Upper lobe of right lung (tissue), 1 donor: ENCODE measurements around the gene KDM4C. TPM values are rescaled to one million over a fixed set of nuclear protein-coding genes. Genes with fewer than 3 reads are reported as not detected.

Source experiments
- ATAC-seq: fragments of 200-7000 bp; cut with Tn5 transposase; one replicate; pipeline ENCODE4 v1.9.1; 2020; ENCODE audit warnings: mild to moderate bottlenecking, moderate library complexity
- DNase-seq: peaks from one replicate; pipeline ENCODE4 v3.0.0-alpha.2; 2020
- H3K27ac ChIP-seq: fragments of 200-600 bp; one replicate; pipeline ENCODE4 v1.8.0; 2022
- H3K27me3 ChIP-seq: fragments of 200-600 bp; one replicate; pipeline ENCODE4 v1.8.0; 2022; ENCODE audit warnings: mild to moderate bottlenecking
- H3K36me3 ChIP-seq: fragments of 200-600 bp; one replicate; pipeline ENCODE4 v1.8.0; 2022
- H3K4me1 ChIP-seq: fragments of 200-600 bp; one replicate; pipeline ENCODE4 v1.8.0; 2022
- H3K4me3 ChIP-seq: fragments of 200-600 bp; one replicate; pipeline ENCODE4 v1.8.0; 2022; ENCODE audit warnings: mild to moderate bottlenecking
- H3K9me3 ChIP-seq: fragments of 200-600 bp; one replicate; pipeline ENCODE4 v1.8.0; 2022
- CTCF ChIP-seq: fragments of 200-600 bp; IDR thresholded peaks from one replicate; pipeline ENCODE4 v1.8.0; 2022; ENCODE audit warnings: antibody characterized with exemption
- intact Hi-C: fragments of 100-400 bp; cut with DNase I; formaldehyde crosslinking; loops from one replicate; pipeline ENCODE4 v1.11.0; 2022
- total RNA-seq: library from RNA; stranded (reverse); fragmentation: NEBNext Ultra II Directional; extraction: Animal tissue kit (Norgen Biotek cat#: 25700); gene quantifications from one replicate; pipeline ENCODE4 v1.2.1, GENCODE V29; 2021
- donor health status: DM: no; HTN: yes; CAD: no; lungs with severe emphysema.

KDM4C gene
- total RNA-seq, 1 donor from 2014 or later: 37.2 TPM

- Histone ChIP-seq H3K4me3 (no peak overlapping the region), H3K27ac (no peak overlapping the region), H3K9me3 (no peaks in the 10 kb centered on the region), H3K4me1 (peaks cover 14% of the 10 kb centered on the region), H3K27me3 (no peaks in the 10 kb centered on the region), H3K36me3 (no peaks in the 10 kb centered on the region)
- TF ChIP-seq CTCF: no peak
- DNase-seq: no peak
- intact Hi-C loops: no loop called here
- ATAC-seq: no peak
Measured at GRCh38 chr9:6780690-6781089, 22.9 kb downstream of the KDM4C start.

GRCh38 chr9:6781476-6781875 is 23.7 kb downstream of the KDM4C start:
- intact Hi-C loops: no loop called here
- Histone ChIP-seq H3K4me1 (peaks cover 14% of the 10 kb centered on the region), H3K36me3 (no peaks in the 10 kb centered on the region), H3K9me3 (no peaks in the 10 kb centered on the region), H3K27me3 (no peaks in the 10 kb centered on the region), H3K27ac (no peak overlapping the region), H3K4me3 (no peak overlapping the region)
- DNase-seq: no peak
- no peak for TF ChIP-seq CTCF
- no peak for ATAC-seq

- H3K9me3 ChIP-seq: no peaks in the 10 kb centered on the region
- ATAC-seq (no peak), DNase-seq (no peak)
- H3K36me3 ChIP-seq: no peaks in the 10 kb centered on the region
- intact Hi-C loops: no loop called here
- H3K27ac ChIP-seq: no peak overlapping the region
- H3K4me1 ChIP-seq: peaks cover 17% of the 10 kb centered on the region
- no peak for TF ChIP-seq CTCF
- H3K27me3 ChIP-seq: no peaks in the 10 kb centered on the region
- H3K4me3 ChIP-seq: no peak overlapping the region
Measured at GRCh38 chr9:6782345-6782744, 24.6 kb downstream of the KDM4C start.

GRCh38 chr9:6782981-6783380 is 25.2 kb downstream of the KDM4C start:
- Histone ChIP-seq H3K4me3 (no peak overlapping the region), H3K27ac (no peak overlapping the region), H3K36me3 (no peaks in the 10 kb centered on the region), H3K4me1 (peaks cover 24% of the 10 kb centered on the region), H3K27me3 (no peaks in the 10 kb centered on the region), H3K9me3 (no peaks in the 10 kb centered on the region)
- no peak for ATAC-seq
- intact Hi-C loops: no loop called here
- no peak for TF ChIP-seq CTCF
- no peak for DNase-seq

- no peaks in the 10 kb centered on the region for H3K9me3 ChIP-seq
- ATAC-seq (no peak), DNase-seq (no peak)
- H3K4me3 ChIP-seq: no peak overlapping the region
- H3K27ac ChIP-seq: no peak overlapping the region
- no peaks in the 10 kb centered on the region for H3K27me3 ChIP-seq
- no peak for TF ChIP-seq CTCF
- no peaks in the 10 kb centered on the region for H3K36me3 ChIP-seq
- H3K4me1 ChIP-seq: peaks cover 31% of the 10 kb centered on the region
- intact Hi-C loops: no loop called here
Measured at GRCh38 chr9:6783753-6784152, 26.0 kb downstream of the KDM4C start.

- Histone ChIP-seq H3K27me3 (no peaks in the 10 kb centered on the region), H3K27ac (no peak overlapping the region), H3K4me3 (no peak overlapping the region), H3K9me3 (no peaks in the 10 kb centered on the region), H3K36me3 (no peaks in the 10 kb centered on the region), H3K4me1 (peaks cover 21% of the 10 kb centered on the region)
- ATAC-seq (no peak), DNase-seq (no peak)
- intact Hi-C loops: no loop called here
- no peak for TF ChIP-seq CTCF
Measured at GRCh38 chr9:6785682-6786081, 27.9 kb downstream of the KDM4C start.
